ENCODE results near the gene WDFY2.
"Not testable (repeated sequence)": the region's sequence is repeated elsewhere in the genome, so short reads cannot be mapped to it uniquely, and the experiment has no call there.

WDFY2 gene, protein sequence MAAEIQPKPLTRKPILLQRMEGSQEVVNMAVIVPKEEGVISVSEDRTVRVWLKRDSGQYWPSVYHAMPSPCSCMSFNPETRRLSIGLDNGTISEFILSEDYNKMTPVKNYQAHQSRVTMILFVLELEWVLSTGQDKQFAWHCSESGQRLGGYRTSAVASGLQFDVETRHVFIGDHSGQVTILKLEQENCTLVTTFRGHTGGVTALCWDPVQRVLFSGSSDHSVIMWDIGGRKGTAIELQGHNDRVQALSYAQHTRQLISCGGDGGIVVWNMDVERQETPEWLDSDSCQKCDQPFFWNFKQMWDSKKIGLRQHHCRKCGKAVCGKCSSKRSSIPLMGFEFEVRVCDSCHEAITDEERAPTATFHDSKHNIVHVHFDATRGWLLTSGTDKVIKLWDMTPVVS

DNA sequence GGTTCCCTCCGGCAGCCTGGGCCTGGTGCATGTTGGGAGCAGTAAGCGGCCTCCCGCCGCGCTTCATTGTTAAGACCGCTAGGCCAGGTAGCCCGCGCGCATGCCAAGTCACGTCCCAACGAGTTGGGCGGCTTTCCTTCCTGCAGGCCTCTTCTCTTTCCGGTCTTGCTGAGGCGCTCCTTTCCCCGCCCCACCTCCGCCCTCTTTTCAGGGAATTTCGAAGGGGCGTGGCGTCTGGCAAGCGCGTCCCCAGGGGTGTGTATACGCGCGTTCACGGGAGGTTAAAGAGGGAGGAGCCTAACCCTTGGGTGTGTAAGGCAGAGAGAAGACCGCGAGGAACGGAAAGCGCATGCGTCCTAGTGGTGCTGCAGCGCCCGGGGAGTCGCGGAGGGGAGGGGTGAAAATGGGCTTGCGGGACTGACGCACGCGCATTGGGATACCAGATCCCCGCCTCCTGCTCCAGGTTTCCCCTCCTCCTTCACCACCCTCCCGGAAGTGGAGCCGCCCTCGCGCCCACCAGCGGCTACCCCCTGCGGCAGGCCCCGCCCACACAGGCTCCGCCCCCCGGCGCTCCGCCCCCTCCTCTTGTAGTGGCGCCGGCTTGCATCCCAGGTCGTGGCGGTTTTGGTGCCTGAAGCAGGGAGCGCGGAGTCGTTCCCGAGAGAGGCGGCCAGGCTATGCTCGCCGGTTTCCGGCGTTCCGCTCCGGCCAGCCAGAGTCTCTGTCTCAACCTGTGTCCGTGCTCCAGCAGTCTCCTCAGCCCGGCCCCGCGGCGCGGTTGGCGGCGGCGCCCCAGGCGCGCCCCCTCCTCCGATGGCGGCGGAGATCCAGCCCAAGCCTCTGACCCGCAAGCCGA, at the start of gene WDFY2:
Gene WDFY2, plus strand, starts transcription at position 588 of the 856 bp plus-strand sequence. Its CDS starts 226 bp downstream, at position 814.
- in situ Hi-C loops (cut with HindIII; ENCODE audit: low pct_ligation_motif_present, low pct_unique_long_range_greater_than_20kb, low sequenced_read_pairs): no loop called here
- DNase-seq: peak; percentile 98

DNA sequence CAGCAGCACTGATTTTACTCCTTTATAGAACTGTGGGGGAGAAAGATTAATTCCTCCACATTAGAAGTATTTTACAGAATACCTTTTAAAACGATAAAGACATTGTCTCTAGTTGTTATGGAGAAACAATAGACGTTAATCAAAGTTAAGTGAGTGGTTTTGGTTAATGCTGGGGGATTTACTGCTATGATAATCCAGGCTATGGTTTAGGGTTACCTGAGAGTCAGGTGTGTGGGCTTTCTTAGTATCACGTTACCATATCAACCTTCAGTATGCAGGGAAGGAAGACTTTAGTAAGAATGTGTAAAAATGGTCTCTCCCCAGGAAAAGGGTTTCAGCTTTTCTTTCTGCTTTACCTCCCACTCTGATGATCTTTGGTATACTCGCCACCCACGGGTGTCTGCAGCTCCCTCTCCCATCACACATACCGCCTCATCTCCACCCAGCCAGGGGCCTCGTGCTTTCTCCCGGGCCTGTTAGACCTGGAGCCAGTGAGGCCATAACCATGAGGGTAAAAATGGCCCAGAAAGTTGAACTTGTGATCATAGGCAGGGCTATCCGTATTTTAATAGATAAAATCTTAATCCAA, 45.6 kb upstream of the WDFY2 start:
- no peak for DNase-seq
- in situ Hi-C loops (cut with HindIII; ENCODE audit: low pct_ligation_motif_present, low pct_unique_long_range_greater_than_20kb, low sequenced_read_pairs): no loop called here

DNA sequence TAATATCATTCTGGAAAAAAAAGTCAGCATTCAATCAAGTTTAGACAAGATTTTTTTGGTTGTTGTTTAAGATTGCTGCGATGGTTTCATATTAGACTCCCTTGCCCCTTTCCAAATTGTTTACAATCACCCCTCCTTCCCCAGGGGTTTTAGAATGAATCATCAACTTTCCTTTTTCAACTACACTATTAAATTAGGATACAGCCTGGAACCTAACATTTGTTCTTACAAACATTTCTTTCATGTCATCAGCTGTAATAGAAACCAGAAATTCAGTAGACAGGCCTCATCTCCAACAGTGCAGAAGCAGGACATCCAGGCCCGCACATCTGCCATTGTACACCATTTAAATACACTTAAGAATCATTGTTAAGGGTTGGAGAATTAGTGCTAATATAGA, 44.4 kb upstream of the WDFY2 start:
- no peak for DNase-seq

DNA sequence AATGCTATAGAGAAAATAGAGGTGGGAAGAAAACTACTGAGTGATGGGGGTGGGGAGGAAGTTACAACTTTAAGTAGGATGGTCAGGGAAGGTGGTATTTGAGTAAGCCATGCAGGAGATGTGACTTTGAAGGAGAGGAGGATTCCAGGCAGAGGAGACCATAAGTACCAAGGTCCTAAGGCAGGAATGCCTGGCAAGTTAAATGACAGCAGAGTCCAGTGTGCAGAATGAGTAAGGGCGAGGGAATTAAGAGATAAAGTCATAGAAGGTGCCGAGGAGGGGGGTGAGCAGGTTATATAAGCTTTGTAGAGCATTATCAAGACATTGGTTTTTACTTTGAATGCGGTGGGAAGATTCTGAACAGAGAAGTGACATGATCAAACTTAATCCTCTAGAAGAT, 43.2 kb upstream of the WDFY2 start:
- DNase-seq: peak; percentile 2
- in situ Hi-C loops (cut with HindIII; ENCODE audit: low pct_ligation_motif_present, low pct_unique_long_range_greater_than_20kb, low sequenced_read_pairs): no loop called here

More for the DNA sequence above, 44.4 kb upstream of the WDFY2 start:
- in situ Hi-C loops (cut with HindIII; ENCODE audit: low pct_ligation_motif_present, low pct_unique_long_range_greater_than_20kb, low sequenced_read_pairs): no loop called here

DNA sequence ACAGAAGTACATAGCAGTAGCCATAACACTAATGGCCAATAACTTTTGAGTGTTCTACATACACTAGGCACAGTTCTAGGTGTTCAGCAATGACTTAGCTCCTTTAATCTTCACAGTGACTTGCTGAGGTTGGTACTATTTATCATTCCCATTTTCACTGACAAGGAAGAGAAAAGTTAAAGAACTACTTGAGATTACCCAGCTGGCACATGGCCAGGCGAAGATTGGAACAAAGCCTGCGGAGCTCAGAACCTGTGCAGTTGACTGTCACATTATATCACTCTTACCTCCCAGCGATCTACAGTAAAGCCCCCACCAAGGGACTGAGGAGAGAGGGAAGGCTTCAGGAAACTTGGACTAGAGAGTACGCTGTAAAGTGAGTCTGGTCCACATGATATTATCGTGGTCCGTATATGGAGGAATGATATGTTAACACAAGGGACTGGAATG, 42.4 kb upstream of the WDFY2 start:
- DNase-seq: peak; percentile 65
- in situ Hi-C loops (cut with HindIII; ENCODE audit: low pct_ligation_motif_present, low pct_unique_long_range_greater_than_20kb, low sequenced_read_pairs): no loop called here

DNA sequence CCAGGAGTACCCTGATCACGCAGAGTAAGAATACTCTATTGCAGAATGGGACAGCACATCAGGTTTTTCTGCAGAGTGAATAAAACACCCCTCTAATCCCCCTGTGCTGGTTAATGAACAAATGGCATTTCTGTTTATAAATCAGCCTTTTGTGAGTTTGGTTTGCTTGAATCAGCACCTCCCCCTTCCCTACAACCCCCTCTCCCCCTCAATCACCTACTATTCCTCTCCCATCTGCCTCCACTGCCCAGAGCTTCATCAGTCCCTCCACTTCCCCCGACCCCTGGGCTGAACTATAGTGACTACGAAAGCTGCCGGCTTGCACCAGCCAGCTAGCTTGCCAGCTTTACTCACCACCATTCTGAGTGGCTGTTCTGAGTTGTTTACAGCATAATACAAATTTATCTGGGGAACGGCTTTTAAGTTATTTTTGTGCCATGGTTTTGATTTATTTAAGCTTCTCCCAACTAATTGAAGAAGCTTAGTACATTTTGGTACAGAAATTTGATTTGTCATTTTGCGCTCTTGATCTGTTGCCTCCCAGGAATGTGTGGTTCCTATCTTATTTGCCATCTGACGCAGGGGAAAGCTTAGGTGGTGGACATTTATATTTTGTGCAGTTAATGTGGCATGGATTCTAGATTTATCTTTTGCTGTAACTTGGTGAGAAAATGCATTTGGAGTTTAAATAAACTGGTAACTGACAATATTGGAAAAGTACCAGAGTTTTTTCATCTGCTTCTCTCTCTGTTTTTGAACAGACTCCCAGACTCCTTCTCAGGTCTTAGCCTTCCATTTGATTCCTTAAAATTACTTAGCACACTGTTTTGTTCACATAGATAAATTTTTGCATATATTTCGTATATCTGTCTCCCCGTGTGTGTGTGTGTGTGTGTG, 41.7 kb upstream of the WDFY2 start:
- peak; percentile 80 for DNase-seq
- in situ Hi-C loops (cut with HindIII; ENCODE audit: low pct_ligation_motif_present, low pct_unique_long_range_greater_than_20kb, low sequenced_read_pairs): no loop called here

DNA sequence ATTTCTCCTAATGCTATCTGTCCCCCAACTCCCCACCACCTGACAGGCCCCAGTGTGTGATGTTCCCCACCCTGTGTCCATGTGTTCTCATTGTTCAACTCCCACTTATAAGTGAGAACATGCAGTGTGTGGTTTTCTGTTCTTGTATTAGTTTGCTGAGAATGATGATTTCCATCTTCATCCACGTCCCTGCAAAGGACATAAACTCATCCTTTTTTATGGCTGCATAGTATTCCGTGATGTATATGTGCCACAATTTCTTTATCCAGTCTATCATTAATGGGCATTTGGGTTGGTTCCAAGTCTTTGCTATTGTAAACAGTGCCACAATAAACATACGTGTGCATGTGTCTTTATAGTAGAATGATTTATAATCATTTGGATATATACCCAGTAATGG, 38.8 kb upstream of the WDFY2 start:
- in situ Hi-C loops (cut with HindIII; ENCODE audit: low pct_ligation_motif_present, low pct_unique_long_range_greater_than_20kb, low sequenced_read_pairs); DNase-seq: not testable (repeated sequence)

DNA sequence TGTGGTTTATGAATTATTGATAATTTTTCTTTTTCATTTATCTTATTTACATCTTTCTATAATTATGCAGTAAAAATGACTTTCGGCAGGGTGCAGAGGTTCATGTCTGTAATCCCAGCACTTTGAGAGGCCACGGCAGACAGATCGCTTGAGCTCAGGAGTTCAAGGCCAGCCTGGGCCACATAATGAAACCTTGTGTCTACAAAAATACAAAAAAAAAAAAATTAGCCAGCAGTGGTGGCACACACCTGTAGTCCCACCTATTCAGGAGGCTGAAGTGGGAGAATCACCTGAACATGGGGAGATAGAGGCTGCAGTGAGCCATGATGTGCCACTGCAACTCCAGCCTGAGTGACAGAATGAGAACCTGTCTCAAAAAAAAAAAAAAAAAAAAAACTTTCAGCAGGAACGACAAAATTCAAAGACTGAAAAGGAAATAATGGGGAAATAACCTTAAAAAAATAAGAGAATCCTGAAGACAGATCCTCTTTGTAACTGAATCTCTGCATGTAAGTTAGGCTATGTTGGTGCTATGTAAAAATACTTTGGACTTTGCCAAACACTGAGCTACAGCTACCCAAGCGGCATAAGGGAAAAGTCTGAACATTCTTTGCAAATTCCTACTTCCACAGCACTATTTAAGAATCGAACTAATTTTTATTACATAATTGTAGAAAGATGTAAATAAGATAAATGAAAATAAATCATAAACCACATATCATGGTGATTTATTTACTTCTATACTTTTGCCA, 36.7 kb upstream of the WDFY2 start:
- in situ Hi-C loops (cut with HindIII; ENCODE audit: low pct_ligation_motif_present, low pct_unique_long_range_greater_than_20kb, low sequenced_read_pairs): no loop called here

DNA sequence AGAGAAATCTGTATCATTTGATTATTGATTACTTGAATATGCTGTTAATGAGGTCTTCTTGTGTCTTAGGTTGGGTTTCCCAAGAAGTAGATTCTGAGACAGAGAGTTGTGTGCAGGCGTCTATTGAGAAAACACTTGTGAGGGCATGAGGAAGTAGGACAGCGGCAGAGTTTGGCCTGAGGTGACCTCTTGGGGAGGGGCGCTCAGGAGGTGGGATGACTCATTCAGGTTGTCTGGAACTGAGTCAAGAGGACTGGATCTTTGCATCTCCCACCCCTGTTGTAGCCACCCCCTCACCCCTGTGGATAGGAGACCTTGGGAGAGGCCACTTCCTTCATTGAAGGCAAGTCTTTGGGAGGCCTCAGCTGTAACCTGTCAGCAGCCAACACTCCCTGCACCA, 35.2 kb upstream of the WDFY2 start:
- in situ Hi-C loops (cut with HindIII; ENCODE audit: low pct_ligation_motif_present, low pct_unique_long_range_greater_than_20kb, low sequenced_read_pairs): no loop called here
- DNase-seq: no peak

More for the DNA sequence above, 36.7 kb upstream of the WDFY2 start:
- no peak for DNase-seq

DNA sequence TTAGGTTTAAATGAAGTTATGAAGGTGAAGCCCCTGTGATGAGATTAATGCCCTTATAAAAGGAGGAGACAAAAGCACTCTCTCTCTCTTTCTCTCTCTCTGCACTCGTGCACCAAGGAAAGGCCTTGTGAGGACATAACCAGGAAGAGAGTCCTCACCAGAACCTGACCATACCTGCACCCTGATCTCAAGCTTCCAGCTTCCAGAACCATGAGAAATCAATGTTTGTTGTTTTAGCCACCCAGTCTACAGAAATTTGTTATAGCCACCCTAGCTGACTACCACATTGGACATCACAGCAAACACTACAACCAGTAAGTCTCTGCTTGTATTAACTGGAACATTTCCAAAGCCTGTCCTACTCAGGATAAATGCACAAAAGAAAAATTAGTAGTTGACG, 34.7 kb upstream of the WDFY2 start:
- DNase-seq: no peak
- in situ Hi-C loops (cut with HindIII; ENCODE audit: low pct_ligation_motif_present, low pct_unique_long_range_greater_than_20kb, low sequenced_read_pairs): no loop called here

DNA sequence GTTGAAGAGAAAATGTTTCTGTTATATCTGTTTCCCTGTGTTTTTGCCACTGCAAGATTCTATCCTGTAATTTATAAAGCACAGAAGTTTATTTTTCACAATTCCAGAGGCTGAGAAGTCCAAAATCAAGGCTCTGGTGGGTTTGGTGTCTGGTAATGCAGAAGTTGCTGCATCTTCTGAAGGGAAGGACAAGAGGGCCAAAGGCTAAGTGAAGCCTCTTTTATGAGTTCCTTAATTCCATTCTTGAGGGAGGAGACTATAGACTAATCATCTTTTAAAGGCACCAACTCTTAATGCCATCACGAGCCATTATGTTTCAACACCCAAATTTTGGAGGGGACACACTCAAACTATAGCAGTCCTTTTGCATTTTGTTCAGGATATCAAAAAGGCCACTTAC, 34.1 kb upstream of the WDFY2 start:
- in situ Hi-C loops (cut with HindIII; ENCODE audit: low pct_ligation_motif_present, low pct_unique_long_range_greater_than_20kb, low sequenced_read_pairs): no loop called here
- no peak for DNase-seq

DNA sequence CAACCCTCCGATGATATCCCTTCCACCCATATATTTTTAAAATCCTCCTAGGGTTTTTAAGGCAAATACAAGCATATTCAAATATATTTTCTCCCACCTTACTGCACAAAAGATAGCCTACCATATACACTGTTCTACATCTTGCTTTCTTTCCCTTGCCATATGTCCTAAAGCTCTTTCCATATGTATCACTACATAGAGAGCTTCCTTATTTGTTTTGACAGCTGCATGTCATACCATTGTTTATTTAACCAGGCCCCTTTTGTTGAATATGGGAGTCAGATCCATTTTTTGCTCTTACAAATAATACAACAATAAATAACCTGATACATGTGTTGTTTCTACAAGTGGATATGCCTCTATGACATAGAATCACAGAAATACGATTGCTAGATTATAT, 32.8 kb upstream of the WDFY2 start:
- in situ Hi-C loops (cut with HindIII; ENCODE audit: low pct_ligation_motif_present, low pct_unique_long_range_greater_than_20kb, low sequenced_read_pairs): no loop called here
- no peak for DNase-seq

DNA sequence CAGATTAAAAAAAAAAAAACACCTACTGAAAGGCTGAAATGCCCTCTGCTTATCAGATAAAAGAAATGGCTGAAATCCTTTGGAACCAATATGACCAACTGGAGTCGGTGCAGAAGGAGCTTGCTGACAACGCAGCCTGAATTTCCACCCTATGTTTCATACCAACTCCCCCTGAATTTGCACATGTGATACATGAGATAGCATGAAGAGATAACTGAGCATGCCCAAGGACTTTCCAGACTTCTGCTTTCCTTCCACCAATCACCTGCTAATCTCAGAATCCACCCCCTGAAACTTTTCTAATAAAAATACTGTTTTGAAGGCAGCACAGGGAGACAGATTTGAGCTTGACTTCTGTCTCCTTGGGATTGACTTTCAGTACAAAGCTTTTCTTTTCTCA, 32.2 kb upstream of the WDFY2 start:
- DNase-seq: no peak

DNA sequence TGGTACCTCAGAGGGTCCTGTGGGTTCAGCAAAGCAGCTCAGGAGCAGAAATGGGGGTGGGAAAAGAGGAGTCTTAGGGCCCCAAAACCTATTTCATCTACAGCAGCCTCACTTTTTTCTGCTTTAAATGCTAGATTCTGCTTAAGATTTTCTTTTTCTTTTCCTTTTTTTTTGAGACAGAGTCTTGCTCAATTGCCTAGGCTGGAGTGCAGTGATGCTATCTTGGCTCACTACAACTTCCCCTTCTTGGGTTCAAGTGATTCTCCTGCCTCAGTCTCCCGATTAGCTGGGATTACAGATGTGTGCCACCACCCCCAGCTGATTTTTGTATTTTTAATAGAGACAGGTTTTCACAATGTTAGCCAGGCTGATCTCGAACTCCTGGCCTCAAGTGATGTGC, 30.7 kb upstream of the WDFY2 start:
- in situ Hi-C loops (cut with HindIII; ENCODE audit: low pct_ligation_motif_present, low pct_unique_long_range_greater_than_20kb, low sequenced_read_pairs): no loop called here
- no peak for DNase-seq

More for the DNA sequence above, 32.2 kb upstream of the WDFY2 start:
- in situ Hi-C loops (cut with HindIII; ENCODE audit: low pct_ligation_motif_present, low pct_unique_long_range_greater_than_20kb, low sequenced_read_pairs): no loop called here

DNA sequence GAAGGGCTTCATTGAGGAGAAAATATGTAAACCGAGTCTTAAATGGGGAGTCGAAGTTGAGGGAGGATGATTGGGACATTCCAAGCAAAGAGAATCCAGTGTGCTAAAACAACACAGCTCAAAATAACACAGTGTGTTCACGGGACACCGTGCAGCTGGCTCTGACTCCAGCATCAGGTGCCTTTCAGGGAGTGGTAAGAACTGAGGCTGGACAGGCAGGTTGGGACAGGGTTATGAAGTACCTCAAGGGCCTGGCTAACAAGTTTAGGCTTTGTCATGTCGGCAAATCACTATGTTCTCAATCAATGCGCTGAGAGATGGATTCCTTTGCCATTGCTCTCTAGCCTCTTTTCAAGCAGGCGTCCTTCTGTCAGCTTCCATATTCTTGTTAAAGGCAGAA, 27.5 kb upstream of the WDFY2 start:
- in situ Hi-C loops (cut with HindIII; ENCODE audit: low pct_ligation_motif_present, low pct_unique_long_range_greater_than_20kb, low sequenced_read_pairs): no loop called here
- no peak for DNase-seq

DNA sequence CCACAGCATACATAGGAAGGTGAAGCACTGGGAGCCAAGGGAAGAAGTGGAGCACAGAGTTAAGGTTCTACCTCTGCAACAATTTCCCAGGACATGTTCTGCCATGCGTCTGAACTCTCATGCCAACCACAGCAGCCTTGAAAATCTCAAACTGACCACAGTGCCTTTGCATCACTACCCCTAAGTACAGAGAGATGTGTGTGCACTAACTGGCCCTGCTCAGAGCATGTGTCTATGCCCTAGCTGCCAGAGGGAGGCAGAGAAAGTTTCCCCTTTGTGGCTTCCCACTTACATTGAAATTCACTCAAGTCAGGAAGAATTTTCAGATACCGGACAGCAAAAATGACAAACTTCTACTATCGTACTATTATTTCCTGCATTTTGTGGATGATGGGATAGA, 26.8 kb upstream of the WDFY2 start:
- no peak for DNase-seq
- in situ Hi-C loops (cut with HindIII; ENCODE audit: low pct_ligation_motif_present, low pct_unique_long_range_greater_than_20kb, low sequenced_read_pairs): no loop called here

DNA sequence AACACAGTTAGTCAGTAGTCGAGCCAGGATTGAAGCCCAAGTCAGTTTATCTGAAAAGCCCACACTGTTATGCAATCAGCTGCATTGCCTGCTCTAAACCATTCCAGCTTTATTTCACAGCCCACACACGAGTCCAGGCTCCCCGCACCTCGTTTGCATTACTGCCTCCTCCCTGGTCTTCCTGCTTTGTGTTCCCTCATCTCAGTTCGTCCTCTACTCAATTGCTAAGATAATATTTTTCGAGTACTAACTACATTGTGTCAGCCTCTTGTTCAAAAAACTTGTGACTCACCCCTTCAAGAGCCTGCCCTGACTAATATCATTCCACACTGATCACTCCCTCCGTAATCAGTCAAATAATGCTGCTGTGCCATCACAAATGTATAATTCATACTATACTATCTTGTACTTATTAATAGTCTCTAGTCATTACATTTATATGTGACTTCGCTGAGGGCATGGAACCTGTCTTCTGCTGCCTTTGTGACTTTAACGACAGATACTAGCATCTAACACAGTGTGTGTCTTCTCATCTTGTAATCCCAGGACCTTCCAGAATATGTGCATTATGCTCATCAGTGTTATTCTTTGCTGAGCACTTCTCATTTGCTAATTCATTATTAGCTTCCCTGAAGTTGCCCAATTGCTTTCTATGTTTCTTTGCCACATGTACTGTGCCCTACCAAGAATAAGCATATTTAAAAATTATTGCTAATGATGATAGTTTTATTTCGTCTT, 26.2 kb upstream of the WDFY2 start:
- in situ Hi-C loops (cut with HindIII; ENCODE audit: low pct_ligation_motif_present, low pct_unique_long_range_greater_than_20kb, low sequenced_read_pairs): no loop called here
- DNase-seq: peak; percentile 55
